ENCODE data around the gene EBF3. TPM values are rescaled to one million over a fixed set of nuclear protein-coding genes. Genes with fewer than 3 reads are reported as not detected.
"Not testable (repeated sequence)": the region's sequence is repeated elsewhere in the genome, so short reads cannot be mapped to it uniquely, and the experiment has no call there.

EBF3 gene
- total RNA-seq, 4 donors from 2014 or later = 5.5 to 10.4 (median 8.2) TPM

GRCh38 chr10:129921801-129922597, 42.1 kb downstream of the EBF3 start:
- H3K4me1 ChIP-seq = peaks cover 2 to 5% of the 10 kb centered on the region in 2 donors
- H3K27me3 ChIP-seq = no peaks in the 10 kb centered on the region
- intact Hi-C loops (cut with DNase I; ENCODE audit: low total_unique reads) (no loop called here), in situ Hi-C loops (cut with MboI; ENCODE audit: low sequenced_read_pairs in 4 of 4) (no loop called here)
- TF ChIP-seq CTCF (IDR thresholded peaks at IDR 0.05 in 4 of 5, conservative IDR thresholded peaks at IDR 0.05 in 1 of 5) = no peak
- no peak for TF ChIP-seq POLR2A (IDR thresholded peaks at IDR 0.05)
- no peak overlapping the region for H3K4me3 ChIP-seq
- ATAC-seq (no peak), DNase-seq (no peak)
- H3K27ac ChIP-seq = no peak overlapping the region
- H3K36me3 ChIP-seq = no peaks in the 10 kb centered on the region
- H3K9me3 ChIP-seq = no peaks in the 10 kb centered on the region

GRCh38 chr10:129921065-129921670, 42.9 kb downstream of the EBF3 start:
- in situ Hi-C loops (cut with MboI; ENCODE audit: low sequenced_read_pairs in 4 of 4) = no loop called here

GRCh38 chr10:129920187-129920586, 43.9 kb downstream of the EBF3 start:
- intact Hi-C loops (cut with DNase I; ENCODE audit: low total_unique reads); DNase-seq: not testable (repeated sequence)

More at GRCh38 chr10:129921065-129921670, 42.9 kb downstream of the EBF3 start:
- Histone ChIP-seq H3K27me3 (no peaks in the 10 kb centered on the region), H3K4me3 (no peak overlapping the region), H3K36me3 (no peaks in the 10 kb centered on the region), H3K27ac (no peak overlapping the region), H3K4me1 (peaks cover 10% of the 10 kb centered on the region in 2 donors), H3K9me3 (no peaks in the 10 kb centered on the region)
- TF ChIP-seq POLR2A (IDR thresholded peaks at IDR 0.05) = no peak
- TF ChIP-seq CTCF (IDR thresholded peaks at IDR 0.05 in 4 of 5, conservative IDR thresholded peaks at IDR 0.05 in 1 of 5) = no peak
- DNase-seq (no peak), ATAC-seq (no peak)
- intact Hi-C loops (cut with DNase I; ENCODE audit: low total_unique reads) = no loop called here

GRCh38 chr10:129919358-129919757, 44.7 kb downstream of the EBF3 start:
- no peak overlapping the region for H3K27ac ChIP-seq
- H3K27me3 ChIP-seq = no peaks in the 10 kb centered on the region
- intact Hi-C loops (cut with DNase I; ENCODE audit: low total_unique reads) (no loop called here), in situ Hi-C loops (cut with MboI; ENCODE audit: low sequenced_read_pairs in 4 of 4) (no loop called here)
- H3K9me3 ChIP-seq = no peaks in the 10 kb centered on the region
- ATAC-seq = no peak
- TF ChIP-seq CTCF (IDR thresholded peaks at IDR 0.05 in 4 of 5, conservative IDR thresholded peaks at IDR 0.05 in 1 of 5) = no peak
- no peak for TF ChIP-seq POLR2A (IDR thresholded peaks at IDR 0.05)
- H3K4me1 ChIP-seq = peaks cover 10% of the 10 kb centered on the region in 2 donors
- DNase-seq = no peak
- H3K36me3 ChIP-seq = no peaks in the 10 kb centered on the region
- H3K4me3 ChIP-seq = no peak overlapping the region

More at GRCh38 chr10:129920187-129920586, 43.9 kb downstream of the EBF3 start:
- H3K4me3 ChIP-seq; H3K9me3 ChIP-seq; H3K27me3 ChIP-seq; ATAC-seq; H3K36me3 ChIP-seq; H3K27ac ChIP-seq; in situ Hi-C loops (cut with MboI; ENCODE audit: low sequenced_read_pairs in 4 of 4): not testable (repeated sequence)
- peaks cover 10% of the 10 kb centered on the region in 2 donors for H3K4me1 ChIP-seq

GRCh38 chr10:129918836-129919235, 45.2 kb downstream of the EBF3 start:
- Histone ChIP-seq H3K4me1 (peaks cover 8 to 10% of the 10 kb centered on the region in 2 donors), H3K9me3 (no peaks in the 10 kb centered on the region), H3K36me3 (no peaks in the 10 kb centered on the region), H3K4me3 (no peak overlapping the region), H3K27me3 (no peaks in the 10 kb centered on the region), H3K27ac (no peak overlapping the region)
- in situ Hi-C loops (cut with MboI; ENCODE audit: low sequenced_read_pairs in 4 of 4) = no loop called here
- TF ChIP-seq CTCF (IDR thresholded peaks at IDR 0.05 in 4 of 5, conservative IDR thresholded peaks at IDR 0.05 in 1 of 5) (no peak), POLR2A (IDR thresholded peaks at IDR 0.05) (no peak)
- intact Hi-C loops (cut with DNase I; ENCODE audit: low total_unique reads) = no loop called here
- ATAC-seq (no peak), DNase-seq (no peak)

Data from gastrocnemius medialis (tissue), 4 donors.